HL-60 (cell line): ENCODE measurements around the gene SARS2.

ENCODE experiments used
- CTCF ChIP-seq: IDR thresholded peaks from one replicate; pipeline ENCODE4 v1.5.1; 2011; ENCODE audit warnings: low read length, control low read depth, inconsistent platforms; ENCODE audit not compliant: insufficient read depth
- GABPA ChIP-seq: IDR thresholded peaks from 2 replicates; pipeline ENCODE4 v1.6.1; 2012; ENCODE audit warnings: low read depth

DNA sequence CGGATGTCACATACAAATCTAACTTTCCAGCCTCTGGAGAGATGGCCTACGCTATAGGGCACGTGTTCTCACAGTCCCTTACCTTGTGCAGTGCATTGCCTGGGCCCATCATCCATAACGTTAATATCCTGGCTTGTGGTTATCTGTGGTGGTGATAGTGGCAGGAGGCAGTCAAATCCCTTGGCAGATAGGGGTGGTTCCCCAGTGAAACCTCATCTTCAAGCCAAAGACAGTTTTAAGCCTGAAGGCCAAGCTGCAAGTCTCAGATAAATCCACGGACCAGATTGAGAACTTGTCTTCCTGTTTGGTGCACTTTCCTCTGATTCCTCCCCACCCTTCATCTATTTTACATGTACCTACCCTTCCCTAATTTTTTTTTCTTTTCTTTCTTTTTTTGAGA lies 49.2 kb upstream of the SARS2 start:
- TF ChIP-seq CTCF = no peak
- TF ChIP-seq GABPA = no peak
